Measurements from ENCODE around the gene CADPS2. TPM values are rescaled to one million over a fixed set of nuclear protein-coding genes. Genes with fewer than 3 reads are reported as not detected.

The CADPS2 gene
- total and polyA plus RNA-seq, 2 of the 8 experiments (the other 6 are each of a cell fraction or from before 2014, with no cell fraction given): 8.9 to 22.3 TPM

- TF ChIP-seq PHF8 (conservative IDR thresholded peaks at IDR 0.05; ENCODE audit: low read depth, low read length) (no peak), MAFK (IDR thresholded peaks at IDR 0.05; ENCODE audit: low read depth, low read length) (no peak), BACH1 (IDR thresholded peaks at IDR 0.05; ENCODE audit: low read length) (no peak), TEAD4 (IDR thresholded peaks at IDR 0.05; ENCODE audit: low read depth, low read length) (no peak)
Observed at GRCh38 chr7:122766593-122766992, 119.7 kb downstream of the CADPS2 start (continued).

Measured in H1 (cell line).